ENCODE measurements around the gene PBXIP1.
"Not testable (repeated sequence)": the region's sequence is repeated elsewhere in the genome, so short reads cannot be mapped to it uniquely, and the experiment has no call there.

PBXIP1 gene

DNA sequence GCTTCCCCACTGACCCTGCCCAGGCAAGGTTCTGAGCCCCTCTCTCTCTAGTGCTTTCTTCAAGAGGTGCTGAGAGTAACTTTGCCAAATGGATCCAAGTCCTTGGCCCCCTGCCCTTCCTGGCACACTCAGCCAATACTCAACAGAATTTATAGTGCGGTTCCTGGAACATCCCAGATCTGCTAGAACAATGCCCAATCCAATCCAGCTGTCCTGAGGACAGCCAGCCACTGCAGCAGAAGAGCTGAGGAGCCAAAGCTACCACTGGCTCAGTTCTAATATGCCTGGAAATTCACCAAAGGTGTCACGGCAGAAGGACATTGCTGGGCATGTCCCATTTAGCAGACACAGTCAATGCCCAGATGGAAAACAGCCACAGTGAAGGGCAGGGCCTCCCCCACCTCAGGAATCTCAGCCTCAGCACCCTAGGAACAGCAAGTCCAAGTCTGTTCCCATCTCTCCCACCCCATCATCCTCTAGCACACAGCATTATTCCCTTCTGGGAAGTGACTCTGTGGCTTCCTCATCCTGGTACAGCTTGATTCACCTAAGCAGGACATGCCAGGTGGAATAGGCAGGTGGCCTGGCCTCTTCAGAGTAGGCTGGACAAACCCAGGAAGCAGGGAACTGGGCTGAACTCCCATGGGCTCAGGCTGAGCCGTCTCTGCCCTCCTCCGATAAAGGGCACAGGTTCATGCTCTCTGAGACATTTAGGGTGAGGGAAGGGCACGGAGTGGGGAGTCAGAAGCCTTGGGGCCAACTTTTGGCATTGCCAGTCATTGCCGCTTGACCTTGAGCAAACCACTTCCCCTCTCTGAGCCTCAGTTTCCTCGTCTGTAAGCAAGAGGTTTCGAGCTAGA lies 44.0 kb downstream of the PBXIP1 start:
- H3K9ac ChIP-seq (ENCODE audit: low read depth, low read length): no peak overlapping the region
- H3K4me2 ChIP-seq (ENCODE audit: insufficient read depth, low read length): no peak overlapping the region
- DNase-seq: no peak
- H3K27ac ChIP-seq (ENCODE audit: low read length): no peak overlapping the region
- no peaks in the 10 kb centered on the region for H3K36me3 ChIP-seq (ENCODE audit: insufficient read depth, low read length)
- H3K4me3 ChIP-seq (ENCODE audit: low read depth in 1 of 2, low read length in 2 of 2): no peak overlapping the region
- H3K9me3 ChIP-seq (ENCODE audit: insufficient read depth, low read length, severe bottlenecking): no peaks in the 10 kb centered on the region
- no peak for TF ChIP-seq EZH2 (IDR thresholded peaks at IDR 0.05; ENCODE audit: borderline replicate concordance, low read depth, low read length, severe bottlenecking)
- TF ChIP-seq, protein P1, sequence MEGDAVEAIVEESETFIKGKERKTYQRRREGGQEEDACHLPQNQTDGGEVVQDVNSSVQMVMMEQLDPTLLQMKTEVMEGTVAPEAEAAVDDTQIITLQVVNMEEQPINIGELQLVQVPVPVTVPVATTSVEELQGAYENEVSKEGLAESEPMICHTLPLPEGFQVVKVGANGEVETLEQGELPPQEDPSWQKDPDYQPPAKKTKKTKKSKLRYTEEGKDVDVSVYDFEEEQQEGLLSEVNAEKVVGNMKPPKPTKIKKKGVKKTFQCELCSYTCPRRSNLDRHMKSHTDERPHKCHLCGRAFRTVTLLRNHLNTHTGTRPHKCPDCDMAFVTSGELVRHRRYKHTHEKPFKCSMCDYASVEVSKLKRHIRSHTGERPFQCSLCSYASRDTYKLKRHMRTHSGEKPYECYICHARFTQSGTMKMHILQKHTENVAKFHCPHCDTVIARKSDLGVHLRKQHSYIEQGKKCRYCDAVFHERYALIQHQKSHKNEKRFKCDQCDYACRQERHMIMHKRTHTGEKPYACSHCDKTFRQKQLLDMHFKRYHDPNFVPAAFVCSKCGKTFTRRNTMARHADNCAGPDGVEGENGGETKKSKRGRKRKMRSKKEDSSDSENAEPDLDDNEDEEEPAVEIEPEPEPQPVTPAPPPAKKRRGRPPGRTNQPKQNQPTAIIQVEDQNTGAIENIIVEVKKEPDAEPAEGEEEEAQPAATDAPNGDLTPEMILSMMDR (IDR thresholded peaks at IDR 0.05; ENCODE audit: borderline replicate concordance, extremely low read depth, low read length, poor library complexity, severe bottlenecking): no peak
- no peak for ATAC-seq (ENCODE audit: insufficient read depth, low read depth)
- no peak overlapping the region for H2AFZ ChIP-seq (ENCODE audit: low read depth, low read length)
- no peaks in the 10 kb centered on the region for H3K27me3 ChIP-seq (ENCODE audit: insufficient read depth, low read length, poor library complexity)
- no peaks in the 10 kb centered on the region for H3K79me2 ChIP-seq (ENCODE audit: insufficient read depth, low read length)
- H4K20me1 ChIP-seq (ENCODE audit: insufficient read depth, low read length): no peaks in the 10 kb centered on the region
- H3K4me1 ChIP-seq (ENCODE audit: insufficient read depth, low read length): no peaks in the 10 kb centered on the region

DNA sequence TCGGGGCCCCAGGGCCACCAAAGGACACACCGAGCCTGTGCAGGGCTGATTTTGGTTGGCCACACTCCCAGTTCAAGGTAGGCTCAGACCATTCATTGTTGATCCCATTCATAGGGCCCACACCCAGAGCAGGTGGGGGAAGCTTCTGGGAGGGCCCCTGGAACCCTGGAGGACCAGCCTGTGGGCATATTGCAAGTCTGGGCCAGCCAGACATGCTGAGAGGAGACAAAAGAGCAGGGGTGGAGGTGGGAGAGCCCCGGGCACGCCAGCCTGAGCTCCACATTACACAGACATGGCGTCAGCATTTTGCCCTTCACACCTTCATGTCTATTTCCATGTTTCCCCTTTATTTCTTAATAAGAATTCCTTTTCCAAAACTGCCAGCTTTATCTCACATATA lies 45.0 kb downstream of the PBXIP1 start:
- no peak for ATAC-seq (ENCODE audit: insufficient read depth, low read depth)
- Histone ChIP-seq H3K4me1 (ENCODE audit: insufficient read depth, low read length) (no peaks in the 10 kb centered on the region), H3K36me3 (ENCODE audit: insufficient read depth, low read length) (no peaks in the 10 kb centered on the region), H3K9ac (ENCODE audit: low read depth, low read length) (no peak overlapping the region), H4K20me1 (ENCODE audit: insufficient read depth, low read length) (no peaks in the 10 kb centered on the region), H2AFZ (ENCODE audit: low read depth, low read length) (no peak overlapping the region), H3K9me3 (ENCODE audit: insufficient read depth, low read length, severe bottlenecking) (no peaks in the 10 kb centered on the region), H3K27ac (ENCODE audit: low read length) (no peak overlapping the region), H3K27me3 (ENCODE audit: insufficient read depth, low read length, poor library complexity) (no peaks in the 10 kb centered on the region), H3K79me2 (ENCODE audit: insufficient read depth, low read length) (no peaks in the 10 kb centered on the region), H3K4me2 (ENCODE audit: insufficient read depth, low read length) (no peak overlapping the region), H3K4me3 (ENCODE audit: low read depth in 1 of 2, low read length in 2 of 2) (no peak overlapping the region)
- DNase-seq: no peak
- TF ChIP-seq, protein P1 (IDR thresholded peaks at IDR 0.05; ENCODE audit: borderline replicate concordance, extremely low read depth, low read length, poor library complexity, severe bottlenecking): no peak
- no peak for TF ChIP-seq EZH2 (IDR thresholded peaks at IDR 0.05; ENCODE audit: borderline replicate concordance, low read depth, low read length, severe bottlenecking)

DNA sequence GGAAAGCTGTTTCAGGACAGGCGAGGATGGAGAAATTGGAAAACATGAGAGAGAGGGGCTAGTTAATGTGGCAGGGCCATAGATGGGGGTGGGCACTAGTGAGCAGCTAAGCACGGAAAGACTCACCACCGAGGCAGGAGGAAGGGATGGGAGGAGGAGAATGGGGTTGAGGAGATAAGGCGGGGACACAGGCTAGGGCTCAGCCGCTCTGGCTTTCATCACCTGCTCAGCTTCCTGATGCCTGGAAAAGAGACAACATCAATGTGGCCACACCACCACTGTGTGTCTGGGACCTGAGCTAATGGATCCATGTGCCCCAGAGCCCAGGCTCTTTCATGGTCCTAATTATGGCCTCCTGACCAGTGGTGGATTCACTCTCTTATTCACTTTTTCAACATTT lies 47.0 kb downstream of the PBXIP1 start:
- H3K9me3 ChIP-seq (ENCODE audit: insufficient read depth, low read length, severe bottlenecking): no peaks in the 10 kb centered on the region
- H3K79me2 ChIP-seq (ENCODE audit: insufficient read depth, low read length): no peaks in the 10 kb centered on the region
- H3K4me2 ChIP-seq (ENCODE audit: insufficient read depth, low read length): no peak overlapping the region
- H2AFZ ChIP-seq (ENCODE audit: low read depth, low read length): no peak overlapping the region
- H3K4me3 ChIP-seq (ENCODE audit: low read depth in 1 of 2, low read length in 2 of 2): no peak overlapping the region
- no peaks in the 10 kb centered on the region for H3K4me1 ChIP-seq (ENCODE audit: insufficient read depth, low read length)
- ATAC-seq (ENCODE audit: insufficient read depth, low read depth): no peak
- no peak overlapping the region for H3K9ac ChIP-seq (ENCODE audit: low read depth, low read length)
- H3K27me3 ChIP-seq (ENCODE audit: insufficient read depth, low read length, poor library complexity): no peaks in the 10 kb centered on the region
- TF ChIP-seq, protein P1 (IDR thresholded peaks at IDR 0.05; ENCODE audit: borderline replicate concordance, extremely low read depth, low read length, poor library complexity, severe bottlenecking): no peak
- TF ChIP-seq EZH2 (IDR thresholded peaks at IDR 0.05; ENCODE audit: borderline replicate concordance, low read depth, low read length, severe bottlenecking): no peak
- H3K27ac ChIP-seq (ENCODE audit: low read length): no peak overlapping the region
- H3K36me3 ChIP-seq (ENCODE audit: insufficient read depth, low read length): no peaks in the 10 kb centered on the region
- DNase-seq: no peak
- no peaks in the 10 kb centered on the region for H4K20me1 ChIP-seq (ENCODE audit: insufficient read depth, low read length)

DNA sequence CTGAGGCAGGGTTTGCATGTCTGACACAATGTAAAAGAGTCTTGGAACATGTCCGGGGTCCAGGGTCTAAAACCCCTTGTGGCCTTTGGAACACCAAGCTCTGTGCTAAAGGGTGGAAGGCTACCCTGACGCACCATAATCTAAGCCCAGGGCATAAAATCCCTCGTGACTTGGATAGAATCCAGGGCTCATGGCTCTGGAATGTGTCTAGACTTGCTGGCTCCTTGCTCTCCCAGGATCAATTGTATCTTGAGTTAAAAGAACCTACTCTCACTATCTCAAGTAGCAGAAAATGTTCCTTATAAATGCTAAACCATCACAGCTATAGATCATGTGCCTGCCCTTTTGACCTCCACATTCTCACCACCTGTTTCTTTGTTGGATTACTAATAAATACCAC lies 47.8 kb downstream of the PBXIP1 start:
- H3K27me3 ChIP-seq (ENCODE audit: insufficient read depth, low read length, poor library complexity); H4K20me1 ChIP-seq (ENCODE audit: insufficient read depth, low read length); H3K36me3 ChIP-seq (ENCODE audit: insufficient read depth, low read length); ATAC-seq (ENCODE audit: insufficient read depth, low read depth); H2AFZ ChIP-seq (ENCODE audit: low read depth, low read length); H3K9ac ChIP-seq (ENCODE audit: low read depth, low read length); H3K79me2 ChIP-seq (ENCODE audit: insufficient read depth, low read length); H3K9me3 ChIP-seq (ENCODE audit: insufficient read depth, low read length, severe bottlenecking); H3K4me1 ChIP-seq (ENCODE audit: insufficient read depth, low read length); H3K4me3 ChIP-seq (ENCODE audit: low read depth in 1 of 2, low read length in 2 of 2); H3K27ac ChIP-seq (ENCODE audit: low read length); H3K4me2 ChIP-seq (ENCODE audit: insufficient read depth, low read length); DNase-seq: not testable (repeated sequence)

All from DND-41 (cell line).